Heart right ventricle (tissue), 16 donors: ENCODE data around the gene GMDS. TPM values are rescaled to one million over a fixed set of nuclear protein-coding genes. Genes with fewer than 3 reads are reported as not detected.
A peak's percentile ranks its signal among the peaks of the same experiment; 100 is the strongest.

ENCODE experiments used
- ATAC-seq, 8 donors: fragments of 200-7000 bp; cut with Tn5 transposase; one replicate each; pipeline ENCODE4 v1.9.1; 2020; ENCODE audit warnings: mild to moderate bottlenecking in 8 of 8, moderate library complexity in 8 of 8, moderate number of reproducible peaks in 1 of 8
- DNase-seq, 2 donors: peaks; one replicate each; pipeline ENCODE4 v3.0.0-alpha.2; 2020
- H3K27ac ChIP-seq, 10 donors: fragments of 200-600 bp; sonication (generic) in 2 of 10; one replicate each; pipeline versions ENCODE4 v1.5.0 to v1.8.0; 2020 to 2022; ENCODE audit warnings: mild to moderate bottlenecking in 3 of 10
- H3K27me3 ChIP-seq, 7 donors: fragments of 200-600 bp; one replicate each; pipeline ENCODE4 v1.8.0; 2021 to 2022; ENCODE audit warnings: mild to moderate bottlenecking in 2 of 7
- H3K36me3 ChIP-seq, 9 donors: fragments of 200-600 bp; sonication (generic) in 1 of 9; one replicate each; pipeline versions ENCODE4 v1.5.0 to v1.8.0; 2020 to 2022; ENCODE audit warnings: mild to moderate bottlenecking in 2 of 9
- H3K4me1 ChIP-seq, 9 donors: fragments of 200-600 bp; sonication (generic) in 1 of 9; one replicate each; pipeline versions ENCODE4 v1.5.0 to v1.8.0; 2020 to 2022; ENCODE audit warnings: mild to moderate bottlenecking in 4 of 9
- H3K4me3 ChIP-seq, 10 donors: fragments of 200-600 bp; sonication (generic) in 2 of 10; one replicate each; pipeline versions ENCODE4 v1.5.0 to v1.8.0; 2020 to 2022; ENCODE audit warnings: mild to moderate bottlenecking in 7 of 10, moderate library complexity in 2 of 10
- H3K9me3 ChIP-seq, 11 donors: fragments of 200-600 bp in 10 of 11; sonication (generic) in 2 of 11; one replicate each; pipeline versions ENCODE4 v1.5.0 to v1.8.0; 2013 to 2022; ENCODE audit warnings: mild to moderate bottlenecking in 2 of 11, control low read depth in 1 of 11, moderate library complexity in 1 of 11
- WGBS, 2 donors: extraction: QIAGEN DNeasy Blood & Tissue Kit; methylation state at CpG; one replicate each; pipeline ENCODE4 v1.1.7; 2013; ENCODE audit warnings: inconsistent platforms in 1 of 2; 5-methylcytosine and 5-hydroxymethylcytosine counted together
- intact Hi-C, 10 donors: fragments of 100-400 bp; cut with DNase I; formaldehyde crosslinking; loops; one replicate each; pipeline versions ENCODE4 v1.11.1 to v1.14.2; 2022
- polyA plus RNA-seq, 2 donors: library from polyadenylated mRNA; stranded (reverse); fragments of 200-250 nt; gene quantifications; one replicate each; pipeline ENCODE4 v1.2.3, GENCODE V29; 2013
- total RNA-seq, 10 donors: library from RNA; stranded (reverse); fragmentation: NEBNext Ultra II Directional in 3 of 10; extraction: Animal tissue kit (Norgen Biotek cat#: 25700) in 3 of 10; gene quantifications; one replicate each; pipeline versions ENCODE4 v1.2.1 to v1.2.4, GENCODE V29; 2021 to 2023
- TF ChIP-seq, protein P1 (sequence below), 9 donors: fragments of 200-600 bp; sonication (generic) in 2 of 9; IDR thresholded peaks; one replicate each; pipeline versions ENCODE4 v1.5.0 to v1.8.0; 2021 to 2022; ENCODE audit warnings: antibody characterized with exemption in 9 of 9, mild to moderate bottlenecking in 5 of 9, moderate library complexity in 1 of 9
- donor health status: Arrhythmogenic right ventricular cardiomyopathy.
- donor health status: ischemic (EF 13 %, LVEDD 7.1; RV severe dilation, severe dysfunction).
- donor health status: healthy with polysubstance abuse.
- donor health status: DM: no; HTN: yes; CAD: no.
- donor health status: DM: no; HTN: no; CAD: no.
- donor health status: ischemic (EF 25% LVEDD 6.9; RV normal size, moderate dysfunction).
- donor health status: ischemic (EF 25% LVEDD 5.7; RV mildly dilated, moderate dysfunction).
- donor health status: healthy.
- donor health status: DM: yes; HTN: yes; CAD: no.
- donor health status: Ischemic cardiomyopathy.
- donor health status: ischemic (EF 35%, LVEDD 5.7; RV mildly dilated, moderate dysfunction).
- donor health status: nonischemic (EF 11% LVEDD 7.7; RV severe dilation, severe dysfunction).
- donor health status: DM: yes; HTN: yes; CAD: no.
- donor health status: PGD.
- donor health status: ischemic (EF 29% LVEDD 5.4; RV normal size, mild dysfunction).
- donor health status: nonischemic (EF 23%, LVEDD 6.1; RV moderate dilation, normal function).

The GMDS gene
- total and polyA plus RNA-seq, 12 donors = 5.0 to 10.6 (median 6.9) TPM

DNA sequence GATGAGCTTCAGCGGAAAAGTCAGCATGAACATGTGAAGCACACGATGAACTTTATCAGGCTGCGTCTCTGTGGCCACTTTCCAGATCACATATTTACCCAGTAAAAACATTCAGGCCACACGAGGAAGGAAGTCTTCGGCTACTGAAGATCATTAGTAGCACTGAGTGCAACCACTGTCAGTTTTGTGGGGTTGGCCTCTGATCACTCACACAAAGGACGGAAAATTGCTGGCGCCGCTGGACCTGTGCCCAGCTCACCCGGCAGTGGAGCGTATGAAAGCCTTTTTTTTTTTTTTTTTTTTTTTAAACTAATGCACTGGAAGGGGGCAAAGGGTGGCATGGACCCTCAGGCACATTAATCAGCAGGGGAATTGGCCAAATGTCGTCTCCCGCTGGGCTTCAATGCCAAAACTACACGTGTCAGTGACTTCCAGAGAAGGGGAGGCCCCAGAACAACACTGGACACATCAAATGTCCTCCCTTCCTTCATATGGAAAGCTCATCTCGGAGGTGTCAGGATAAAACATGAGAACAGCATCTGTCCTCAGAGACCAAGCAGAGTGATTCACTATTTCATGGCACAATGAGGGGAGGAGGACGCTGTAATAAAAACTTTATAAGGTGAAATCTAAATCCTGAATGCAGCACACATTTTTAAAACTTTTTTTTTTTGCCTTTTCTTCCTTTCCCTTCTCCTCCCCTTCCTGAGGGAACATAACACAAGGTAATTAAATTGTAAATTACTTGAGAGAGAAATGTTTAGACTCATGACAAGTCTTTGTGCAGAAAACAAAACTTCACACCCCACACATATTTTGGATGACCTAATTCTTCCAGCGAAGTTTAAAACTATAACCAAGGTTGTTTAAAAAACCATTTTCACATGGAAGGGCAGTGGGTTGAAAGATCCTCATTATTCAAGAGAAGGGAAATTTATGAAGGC lies 412.3 kb downstream of the GMDS start:
- Histone ChIP-seq H3K9me3 (peaks cover 0 to 17% (median 12%) of the 10 kb centered on the region in 11 donors), H3K4me3 (peak overlapping the region in 4 of 10 donors; percentile 12 to 27 (median 18)), H3K36me3 (no peaks in the 10 kb centered on the region), H3K27ac (peak overlapping the region in 6 of 10 donors; percentile 6 to 67 (median 25)), H3K4me1 (peaks cover 0 to 26% (median 7%) of the 10 kb centered on the region in 9 donors), H3K27me3 (no peaks in the 10 kb centered on the region)
- peak; percentile 46 to 63 for DNase-seq
- peak; percentile 30 to 96 (median 88) for ATAC-seq
- TF ChIP-seq, protein P1, sequence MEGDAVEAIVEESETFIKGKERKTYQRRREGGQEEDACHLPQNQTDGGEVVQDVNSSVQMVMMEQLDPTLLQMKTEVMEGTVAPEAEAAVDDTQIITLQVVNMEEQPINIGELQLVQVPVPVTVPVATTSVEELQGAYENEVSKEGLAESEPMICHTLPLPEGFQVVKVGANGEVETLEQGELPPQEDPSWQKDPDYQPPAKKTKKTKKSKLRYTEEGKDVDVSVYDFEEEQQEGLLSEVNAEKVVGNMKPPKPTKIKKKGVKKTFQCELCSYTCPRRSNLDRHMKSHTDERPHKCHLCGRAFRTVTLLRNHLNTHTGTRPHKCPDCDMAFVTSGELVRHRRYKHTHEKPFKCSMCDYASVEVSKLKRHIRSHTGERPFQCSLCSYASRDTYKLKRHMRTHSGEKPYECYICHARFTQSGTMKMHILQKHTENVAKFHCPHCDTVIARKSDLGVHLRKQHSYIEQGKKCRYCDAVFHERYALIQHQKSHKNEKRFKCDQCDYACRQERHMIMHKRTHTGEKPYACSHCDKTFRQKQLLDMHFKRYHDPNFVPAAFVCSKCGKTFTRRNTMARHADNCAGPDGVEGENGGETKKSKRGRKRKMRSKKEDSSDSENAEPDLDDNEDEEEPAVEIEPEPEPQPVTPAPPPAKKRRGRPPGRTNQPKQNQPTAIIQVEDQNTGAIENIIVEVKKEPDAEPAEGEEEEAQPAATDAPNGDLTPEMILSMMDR (IDR thresholded peaks at IDR 0.05) = no peak
- WGBS, 2 donors = 36 to 45% methylated on average over 16 of the region's 16 CpGs
- intact Hi-C loops = no loop called here

- no peaks in the 10 kb centered on the region for H3K36me3 ChIP-seq
- no peaks in the 10 kb centered on the region for H3K27me3 ChIP-seq
- peaks cover 0 to 24% (median 15%) of the 10 kb centered on the region in 11 donors for H3K9me3 ChIP-seq
- peaks cover 0 to 19% (median 3%) of the 10 kb centered on the region in 9 donors for H3K4me1 ChIP-seq
- DNase-seq = no peak
- ATAC-seq = no peak
- H3K27ac ChIP-seq = peak overlapping the region in 5 of 10 donors; percentile 6 to 50 (median 34)
- whole genome bisulfite sequencing, 2 donors = 72 to 79% methylated on average over 3 of the region's 3 CpGs
- TF ChIP-seq, protein P1 (IDR thresholded peaks at IDR 0.05) = no peak
- intact Hi-C loops = no loop called here
- H3K4me3 ChIP-seq = peak overlapping the region in 4 of 10 donors; percentile 12 to 27 (median 18)
Measured at GRCh38 chr6:1832358-1832757, 413.0 kb downstream of the GMDS start.

- Histone ChIP-seq H3K4me3 (no peak overlapping the region), H3K4me1 (peaks cover 0 to 12% (median 3%) of the 10 kb centered on the region in 9 donors), H3K36me3 (no peaks in the 10 kb centered on the region), H3K27ac (no peak overlapping the region), H3K9me3 (peaks cover 0 to 25% (median 15%) of the 10 kb centered on the region in 11 donors), H3K27me3 (no peaks in the 10 kb centered on the region)
- DNase-seq (no peak), ATAC-seq (no peak)
- intact Hi-C loops = no loop called here
- 52 to 92% methylated on average over 1 of the region's 1 CpG for WGBS, 2 donors
- TF ChIP-seq, protein P1 (IDR thresholded peaks at IDR 0.05) = no peak
Measured at GRCh38 chr6:1827984-1828793, 417.2 kb downstream of the GMDS start.

GRCh38 chr6:1825926-1826325 lies 419.5 kb downstream of the GMDS start:
- Histone ChIP-seq H3K27ac (no peak overlapping the region), H3K36me3 (no peaks in the 10 kb centered on the region), H3K9me3 (peaks cover 0 to 25% (median 15%) of the 10 kb centered on the region in 11 donors), H3K4me1 (peaks cover 0 to 18% (median 6%) of the 10 kb centered on the region in 9 donors), H3K27me3 (no peaks in the 10 kb centered on the region), H3K4me3 (no peak overlapping the region)
- WGBS, 2 donors = 88 to 99% methylated on average over 5 of the region's 5 CpGs
- DNase-seq (no peak), ATAC-seq (no peak)
- TF ChIP-seq, protein P1 (IDR thresholded peaks at IDR 0.05) = no peak
- intact Hi-C loops = no loop called here
